G401 (cell line): ENCODE data around the gene TTC23. TPM values are rescaled to one million over a fixed set of nuclear protein-coding genes. Genes with fewer than 3 reads are reported as not detected.

Experiments used
- DNase-seq: peaks from one replicate; pipeline ENCODE4 v3.0.0-alpha.2; 2015; ENCODE audit warnings: low spot score
- in situ Hi-C: cut with HindIII; loops from 2 replicates; pipeline ENCODE4 v1.10.0; 2016; ENCODE audit warnings: low sequenced_read_pairs, mixed read lengths
- total RNA-seq: library from RNA; depleted of rRNA; stranded (reverse); fragments of >200 nt; shearing (Covaris generic); gene quantifications from 2 replicates; pipeline ENCODE4 v1.2.3, GENCODE V29; 2014; rRNA removed

The TTC23 gene
- 22.6 and 31.5 TPM in 2 replicates for total RNA-seq

GRCh38 chr15:99249270-99249841 is at the start of gene TTC23:
Gene TTC23, minus strand, starts transcription at chr15:99249581. Its CDS starts 20,869 bp downstream, at chr15:99228712.
- peak; percentile 76 for DNase-seq
- in situ Hi-C loops: no loop called here

GRCh38 chr15:99296386-99296785 is 47.0 kb upstream of the TTC23 start:
- DNase-seq: no peak
- in situ Hi-C loops: no loop called here

GRCh38 chr15:99295840-99296239 is 46.5 kb upstream of the TTC23 start:
- no peak for DNase-seq
- in situ Hi-C loops: no loop called here

- in situ Hi-C loops: no loop called here
- DNase-seq: no peak
These were observed 42.3 kb upstream of the TTC23 start for GRCh38 chr15:99291643-99292042.

GRCh38 chr15:99283717-99284116 is 34.3 kb upstream of the TTC23 start:
- in situ Hi-C loops: no loop called here
- no peak for DNase-seq

GRCh38 chr15:99282586-99282985 is 33.2 kb upstream of the TTC23 start:
- in situ Hi-C loops: no loop called here
- no peak for DNase-seq

- in situ Hi-C loops: no loop called here
These were observed 32.7 kb upstream of the TTC23 start for GRCh38 chr15:99282121-99282520.

GRCh38 chr15:99279827-99280226 is 30.4 kb upstream of the TTC23 start:
- in situ Hi-C loops: no loop called here
- no peak for DNase-seq

More at GRCh38 chr15:99282121-99282520, 32.7 kb upstream of the TTC23 start:
- DNase-seq: no peak

GRCh38 chr15:99279290-99279689 is 29.9 kb upstream of the TTC23 start:
- in situ Hi-C loops: no loop called here
- no peak for DNase-seq

GRCh38 chr15:99275525-99276128 is 26.2 kb upstream of the TTC23 start:
- DNase-seq: peak; percentile 64
- in situ Hi-C loops: no loop called here

- in situ Hi-C loops: no loop called here
- peak; percentile 24 for DNase-seq
These were observed 25.7 kb upstream of the TTC23 start for GRCh38 chr15:99275061-99275460.

- in situ Hi-C loops: no loop called here
- no peak for DNase-seq
These were observed 24.4 kb upstream of the TTC23 start for GRCh38 chr15:99273801-99274200.

GRCh38 chr15:99268431-99268830 is 19.1 kb upstream of the TTC23 start:
- in situ Hi-C loops: no loop called here
- no peak for DNase-seq

GRCh38 chr15:99267957-99268356 is 18.6 kb upstream of the TTC23 start:
- in situ Hi-C loops: no loop called here
- DNase-seq: no peak

- in situ Hi-C loops: no loop called here
- DNase-seq: no peak
These were observed 16.2 kb upstream of the TTC23 start for GRCh38 chr15:99265541-99266070.

- in situ Hi-C loops: no loop called here
- DNase-seq: no peak
These were observed 14.7 kb upstream of the TTC23 start for GRCh38 chr15:99264125-99264524.

GRCh38 chr15:99257107-99257750 is 7.8 kb upstream of the TTC23 start:
- DNase-seq: no peak
- in situ Hi-C loops: no loop called here

- in situ Hi-C loops: no loop called here
These were observed 4.2 kb upstream of the TTC23 start for GRCh38 chr15:99253381-99254090.

GRCh38 chr15:99252326-99252725 is 2.9 kb upstream of the TTC23 start:
- in situ Hi-C loops: no loop called here

More at GRCh38 chr15:99253381-99254090, 4.2 kb upstream of the TTC23 start:
- DNase-seq: no peak

More at GRCh38 chr15:99252326-99252725, 2.9 kb upstream of the TTC23 start:
- DNase-seq: peak; percentile 53
